Astrocyte (in vitro differentiated cells and primary cell): ENCODE measurements around the gene CHMP3. TPM values are rescaled to one million over a fixed set of nuclear protein-coding genes. Genes with fewer than 3 reads are reported as not detected.
A peak's percentile ranks its signal among the peaks of the same experiment; 100 is the strongest.

Experiments
- DNase-seq: peaks from one replicate; pipeline ENCODE4 v3.0.0-alpha.2; 2010; ENCODE audit warnings: low read depth
- FAIRE-seq: peaks from 2 replicates; lab custom pipeline; 2011; peaks lifted over from hg19 to GRCh38; lab: Jason Lieb, UNC
- H2AFZ ChIP-seq: 2 replicates; pipeline ENCODE4 v1.6.0; 2012; ENCODE audit warnings: low read depth, low read length, inconsistent platforms
- H3K27ac ChIP-seq: 2 replicates; pipeline ENCODE4 v1.5.1; 2011; ENCODE audit warnings: low read depth, low read length, inconsistent platforms
- H3K27me3 ChIP-seq: 2 replicates; pipeline ENCODE4 v1.6.0; 2011; ENCODE audit warnings: low read length, inconsistent platforms; ENCODE audit not compliant: insufficient read depth
- H3K36me3 ChIP-seq: 2 replicates; pipeline ENCODE4 v1.5.1; 2011; ENCODE audit warnings: low read length, inconsistent platforms; ENCODE audit not compliant: insufficient read depth
- H3K4me1 ChIP-seq: 2 replicates; pipeline ENCODE4 v1.5.1; 2011; ENCODE audit warnings: low read length, inconsistent platforms; ENCODE audit not compliant: insufficient read depth
- H3K4me2 ChIP-seq: 2 replicates; pipeline ENCODE4 v1.6.0; 2012; ENCODE audit warnings: low read length, inconsistent platforms
- H3K4me3 ChIP-seq: 2 replicates; pipeline ENCODE4 v1.5.1; 2011; ENCODE audit warnings: low read depth, mild to moderate bottlenecking, low read length, inconsistent platforms; ENCODE audit not compliant: insufficient read depth
- H3K79me2 ChIP-seq: 2 replicates; pipeline ENCODE4 v1.6.0; 2012; ENCODE audit warnings: mild to moderate bottlenecking, low read length, inconsistent platforms; ENCODE audit not compliant: insufficient read depth
- H3K9ac ChIP-seq: 2 replicates; pipeline ENCODE4 v1.6.0; 2012; ENCODE audit warnings: mild to moderate bottlenecking, low read length, inconsistent platforms
- H3K9me3 ChIP-seq: 2 replicates; pipeline ENCODE4 v1.5.1; 2012; ENCODE audit warnings: low read depth, mild to moderate bottlenecking, low read length, inconsistent platforms; ENCODE audit not compliant: insufficient read depth
- H4K20me1 ChIP-seq: 2 replicates; pipeline ENCODE4 v1.6.0; 2012; ENCODE audit warnings: low read length, inconsistent platforms; ENCODE audit not compliant: insufficient read depth
- H3K27ac Mint-ChIP-seq: one replicate; pipeline ENCODE4 v1.8.0; 2021; ENCODE audit warnings: mild to moderate bottlenecking, mixed read lengths; ENCODE audit not compliant: unreplicated experiment
- H3K27me3 Mint-ChIP-seq: one replicate; pipeline ENCODE4 v1.8.0; 2021; ENCODE audit warnings: low read depth, mixed read lengths; ENCODE audit not compliant: unreplicated experiment
- H3K36me3 Mint-ChIP-seq: one replicate; pipeline ENCODE4 v1.8.0; 2021; ENCODE audit warnings: low read depth, mixed read lengths; ENCODE audit not compliant: unreplicated experiment
- H3K4me1 Mint-ChIP-seq: one replicate; pipeline ENCODE4 v1.8.0; 2021; ENCODE audit warnings: low read depth, mixed read lengths; ENCODE audit not compliant: unreplicated experiment
- H3K4me3 Mint-ChIP-seq: one replicate; pipeline ENCODE4 v1.8.0; 2021; ENCODE audit warnings: mild to moderate bottlenecking, moderate library complexity, mixed read lengths; ENCODE audit not compliant: unreplicated experiment
- H3K9me3 Mint-ChIP-seq: one replicate; pipeline ENCODE4 v1.8.0; 2021; ENCODE audit warnings: mild to moderate bottlenecking, mixed read lengths; ENCODE audit not compliant: unreplicated experiment
- EZH2 ChIP-seq: IDR thresholded peaks from 2 replicates; pipeline ENCODE4 v1.6.1; 2012; ENCODE audit warnings: mild to moderate bottlenecking, low read length, inconsistent platforms; ENCODE audit not compliant: insufficient read depth
- total RNA-seq: library from RNA; stranded (reverse); gene quantifications from 2 replicates; pipeline ENCODE4 v1.2.1, GENCODE V29; 2021
- TF ChIP-seq, protein P1 (sequence below): IDR thresholded peaks from 2 replicates; pipeline ENCODE4 v1.5.1; 2011; ENCODE audit warnings: low read depth, mild to moderate bottlenecking, inconsistent platforms, low read length, moderate library complexity; ENCODE audit not compliant: insufficient read depth

The CHMP3 gene
- total RNA-seq, 1 donor from 2014 or later = 91.0 TPM

DNA sequence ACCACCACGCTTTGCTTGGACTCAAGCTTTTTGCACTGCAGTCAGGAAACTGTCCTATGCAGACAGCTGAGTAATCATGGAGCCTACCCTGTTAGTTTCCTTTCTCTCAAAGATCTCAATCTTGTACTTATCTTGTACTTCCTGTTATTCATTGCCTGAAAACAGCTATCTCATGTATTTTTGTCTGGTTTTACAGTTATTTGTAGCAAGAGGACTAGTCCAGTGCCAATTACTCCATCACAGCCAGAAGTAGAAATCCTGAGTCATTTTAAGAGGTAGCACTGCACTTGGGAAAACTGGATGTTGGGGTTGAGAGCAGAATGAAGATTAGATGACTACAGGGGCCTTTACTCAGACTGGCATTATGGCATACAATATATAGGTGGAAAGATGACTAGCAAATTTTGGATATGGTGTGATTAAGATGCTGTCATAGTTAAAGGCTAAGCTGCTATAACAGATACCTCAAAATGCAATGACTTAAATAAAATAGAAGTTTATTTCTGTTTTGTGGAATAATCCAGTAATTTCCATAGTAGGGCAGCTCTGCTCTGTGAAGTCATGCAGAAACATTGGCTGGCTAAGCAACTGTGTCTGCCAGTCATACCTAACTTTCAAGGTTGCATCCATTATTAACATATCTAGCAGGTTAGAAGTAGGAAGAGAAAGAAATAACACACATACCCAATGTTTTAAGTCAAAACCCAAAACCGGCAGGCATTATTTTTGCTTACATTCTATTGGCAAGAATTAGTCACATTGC, 21.1 kb upstream of the CHMP3 start:
- FAIRE-seq = no peak
- peak overlapping the region; percentile 30 for H3K27ac Mint-ChIP-seq

DNA sequence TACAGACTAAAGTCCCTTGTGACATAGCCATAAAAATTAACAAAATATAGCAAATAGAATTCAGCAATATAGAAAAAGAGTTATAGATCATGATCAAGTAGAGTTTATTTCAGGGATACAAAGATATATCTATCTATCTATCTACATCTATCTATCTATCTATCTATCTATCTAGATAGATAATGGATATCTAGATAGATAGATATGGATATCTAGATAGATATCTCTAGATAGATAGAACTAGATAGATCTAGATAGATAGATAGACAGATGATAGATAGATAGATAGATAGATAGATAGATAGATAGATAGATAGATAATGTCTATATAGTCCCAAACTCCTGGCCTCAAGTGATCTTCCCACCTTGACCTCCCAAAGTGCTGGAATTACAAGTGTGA, 17.3 kb upstream of the CHMP3 start:
- Mint-ChIP-seq H3K4me1 (peaks cover 3% of the 10 kb centered on the region), H3K27ac (no peak overlapping the region), H3K4me3 (no peak overlapping the region), H3K9me3 (peaks cover 5% of the 10 kb centered on the region), H3K36me3 (no peaks in the 10 kb centered on the region), H3K27me3 (no peaks in the 10 kb centered on the region)
- no peaks in the 10 kb centered on the region for H3K36me3 ChIP-seq
- H3K9me3 ChIP-seq = no peaks in the 10 kb centered on the region
- H3K4me2 ChIP-seq = no peak overlapping the region
- no peak for TF ChIP-seq EZH2
- TF ChIP-seq, protein P1, sequence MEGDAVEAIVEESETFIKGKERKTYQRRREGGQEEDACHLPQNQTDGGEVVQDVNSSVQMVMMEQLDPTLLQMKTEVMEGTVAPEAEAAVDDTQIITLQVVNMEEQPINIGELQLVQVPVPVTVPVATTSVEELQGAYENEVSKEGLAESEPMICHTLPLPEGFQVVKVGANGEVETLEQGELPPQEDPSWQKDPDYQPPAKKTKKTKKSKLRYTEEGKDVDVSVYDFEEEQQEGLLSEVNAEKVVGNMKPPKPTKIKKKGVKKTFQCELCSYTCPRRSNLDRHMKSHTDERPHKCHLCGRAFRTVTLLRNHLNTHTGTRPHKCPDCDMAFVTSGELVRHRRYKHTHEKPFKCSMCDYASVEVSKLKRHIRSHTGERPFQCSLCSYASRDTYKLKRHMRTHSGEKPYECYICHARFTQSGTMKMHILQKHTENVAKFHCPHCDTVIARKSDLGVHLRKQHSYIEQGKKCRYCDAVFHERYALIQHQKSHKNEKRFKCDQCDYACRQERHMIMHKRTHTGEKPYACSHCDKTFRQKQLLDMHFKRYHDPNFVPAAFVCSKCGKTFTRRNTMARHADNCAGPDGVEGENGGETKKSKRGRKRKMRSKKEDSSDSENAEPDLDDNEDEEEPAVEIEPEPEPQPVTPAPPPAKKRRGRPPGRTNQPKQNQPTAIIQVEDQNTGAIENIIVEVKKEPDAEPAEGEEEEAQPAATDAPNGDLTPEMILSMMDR = no peak
- H3K27ac ChIP-seq = no peak overlapping the region
- FAIRE-seq (no peak), DNase-seq (no peak)
- no peaks in the 10 kb centered on the region for H3K27me3 ChIP-seq
- H3K9ac ChIP-seq = no peak overlapping the region
- no peak overlapping the region for H2AFZ ChIP-seq
- H3K4me1 ChIP-seq = no peaks in the 10 kb centered on the region
- H4K20me1 ChIP-seq = no peaks in the 10 kb centered on the region
- no peak overlapping the region for H3K4me3 ChIP-seq
- no peaks in the 10 kb centered on the region for H3K79me2 ChIP-seq

More for the DNA sequence above, 21.1 kb upstream of the CHMP3 start:
- Histone ChIP-seq H3K4me2 (no peak overlapping the region), H3K9ac (no peak overlapping the region), H3K36me3 (no peaks in the 10 kb centered on the region), H3K4me3 (no peak overlapping the region), H3K4me1 (no peaks in the 10 kb centered on the region), H3K27me3 (no peaks in the 10 kb centered on the region), H3K27ac (no peak overlapping the region), H4K20me1 (no peaks in the 10 kb centered on the region), H3K79me2 (no peaks in the 10 kb centered on the region), H2AFZ (peak overlapping the region; percentile 65), H3K9me3 (no peaks in the 10 kb centered on the region)
- H3K4me3 Mint-ChIP-seq = no peak overlapping the region
- H3K9me3 Mint-ChIP-seq = peaks cover 7% of the 10 kb centered on the region
- H3K36me3 Mint-ChIP-seq = no peaks in the 10 kb centered on the region
- TF ChIP-seq, protein P1 = no peak
- no peak for TF ChIP-seq EZH2
- DNase-seq = peak; percentile 51
- H3K4me1 Mint-ChIP-seq = peaks cover 3% of the 10 kb centered on the region
- H3K27me3 Mint-ChIP-seq = no peaks in the 10 kb centered on the region
